CD4-positive, CD25-positive, alpha-beta regulatory T cell (primary cell): ENCODE results near the gene LRRC55. TPM values are rescaled to one million over a fixed set of nuclear protein-coding genes. Genes with fewer than 3 reads are reported as not detected.
"Not testable (repeated sequence)": the region's sequence is repeated elsewhere in the genome, so short reads cannot be mapped to it uniquely, and the experiment has no call there.

ENCODE experiments used
- ATAC-seq, 2 donors: fragments of 150-1000 bp; cut with Tn5 transposase; one replicate each; pipeline ENCODE4 v1.10.0; 2021; ENCODE audit warnings: low read depth in 2 of 2, moderate number of reproducible peaks in 2 of 2, moderate library complexity in 1 of 2
- DNase-seq, 3 donors: peaks; one replicate each; pipeline versions ENCODE4 v3.0.0 to v3.0.0-alpha.2; 2012 to 2022; ENCODE audit warnings: mixed read lengths in 1 of 3
- H3K27ac ChIP-seq: one replicate; pipeline ENCODE4 v1.7.0; 2013; ENCODE audit warnings: mild to moderate bottlenecking, low read length; ENCODE audit not compliant: insufficient read depth, poor library complexity, severe bottlenecking
- H3K27me3 ChIP-seq: one replicate; pipeline ENCODE4 v1.7.0; 2013; ENCODE audit warnings: low read length; ENCODE audit not compliant: control insufficient read depth, insufficient read depth
- H3K36me3 ChIP-seq: one replicate; pipeline ENCODE4 v1.7.0; 2013; ENCODE audit warnings: mild to moderate bottlenecking, low read length, moderate library complexity; ENCODE audit not compliant: control insufficient read depth, insufficient read depth
- H3K4me1 ChIP-seq: 2 replicates; pipeline ENCODE4 v1.7.0; 2013; ENCODE audit warnings: mild to moderate bottlenecking, low read length; ENCODE audit not compliant: insufficient read depth, control insufficient read depth, poor library complexity, severe bottlenecking
- H3K4me3 ChIP-seq: one replicate; pipeline ENCODE4 v1.7.0; 2013; ENCODE audit warnings: low read depth, mild to moderate bottlenecking, low read length, moderate library complexity
- H3K9me3 ChIP-seq, 2 experiments: 1 replicate in 1 of 2; 2 replicates in 1 of 2; pipeline ENCODE4 v1.7.0; 2013; ENCODE audit warnings: low read length in 2 of 2, mild to moderate bottlenecking in 1 of 2, moderate library complexity in 1 of 2; ENCODE audit not compliant: control insufficient read depth in 2 of 2
- H3K27ac Mint-ChIP-seq, 3 donors: one replicate each; pipeline ENCODE4 v1.8.0; 2020 to 2022; ENCODE audit warnings: mild to moderate bottlenecking in 3 of 3, mixed read lengths in 3 of 3, moderate library complexity in 2 of 3
- H3K27me3 Mint-ChIP-seq: one replicate; pipeline ENCODE4 v1.8.0; 2022; ENCODE audit warnings: mild to moderate bottlenecking, mixed read lengths
- H3K36me3 Mint-ChIP-seq: one replicate; pipeline ENCODE4 v1.8.0; 2020; ENCODE audit warnings: mixed read lengths
- H3K4me1 Mint-ChIP-seq, 4 donors: one replicate each; pipeline ENCODE4 v1.8.0; 2020 to 2022; ENCODE audit warnings: mixed read lengths in 4 of 4, mild to moderate bottlenecking in 1 of 4
- H3K4me3 Mint-ChIP-seq, 4 donors: one replicate each; pipeline ENCODE4 v1.8.0; 2020 to 2022; ENCODE audit warnings: mild to moderate bottlenecking in 4 of 4, mixed read lengths in 4 of 4, moderate library complexity in 3 of 4
- H3K9me3 Mint-ChIP-seq, 7 donors: one replicate each; pipeline ENCODE4 v1.8.0; 2020 to 2022; ENCODE audit warnings: mixed read lengths in 7 of 7, mild to moderate bottlenecking in 3 of 7, moderate library complexity in 2 of 7
- polyA plus RNA-seq, 4 donors: library from polyadenylated mRNA; unstranded; fragments of 300-500 nt; fragmentation: Illumina TruSeq; gene quantifications; one replicate each; pipeline ENCODE4 v1.2.3, GENCODE V29; 2021
- total RNA-seq: library from RNA; stranded (reverse); gene quantifications from one replicate; pipeline ENCODE4 v1.2.3, GENCODE V29; 2022

Gene LRRC55
- total and polyA plus RNA-seq, 5 donors from 2014 or later, result not detected

GRCh38 chr11:57162179-57162898 is 19.4 kb upstream of the LRRC55 start:
- Mint-ChIP-seq H3K4me3 (no peak overlapping the region), H3K9me3 (peaks cover 0 to 4% (median 0%) of the 10 kb centered on the region in 7 donors), H3K27ac (no peak overlapping the region), H3K4me1 (no peaks in the 10 kb centered on the region), H3K27me3 (peaks cover 7% of the 10 kb centered on the region), H3K36me3 (no peaks in the 10 kb centered on the region)
- Histone ChIP-seq H3K27ac (no peak overlapping the region), H3K9me3 (no peaks in the 10 kb centered on the region), H3K36me3 (no peaks in the 10 kb centered on the region), H3K4me1 (no peaks in the 10 kb centered on the region), H3K27me3 (peaks cover 4% of the 10 kb centered on the region), H3K4me3 (no peak overlapping the region)
- no peak for ATAC-seq
- DNase-seq, result no peak

- Histone ChIP-seq H3K4me3 (no peak overlapping the region), H3K9me3 (no peaks in the 10 kb centered on the region), H3K36me3 (no peaks in the 10 kb centered on the region), H3K27me3 (peaks cover 4% of the 10 kb centered on the region), H3K27ac (no peak overlapping the region), H3K4me1 (no peaks in the 10 kb centered on the region)
- no peak overlapping the region for H3K4me3 Mint-ChIP-seq
- no peak overlapping the region for H3K27ac Mint-ChIP-seq
- ATAC-seq (no peak), DNase-seq (no peak)
- no peaks in the 10 kb centered on the region for H3K4me1 Mint-ChIP-seq
- peaks cover 7% of the 10 kb centered on the region for H3K27me3 Mint-ChIP-seq
- peaks cover 0 to 4% (median 0%) of the 10 kb centered on the region in 7 donors for H3K9me3 Mint-ChIP-seq
- H3K36me3 Mint-ChIP-seq, result no peaks in the 10 kb centered on the region
Observed at GRCh38 chr11:57163160-57163868, 18.4 kb upstream of the LRRC55 start.

GRCh38 chr11:57164317-57164716 is 17.4 kb upstream of the LRRC55 start:
- DNase-seq (no peak), ATAC-seq (no peak)
- Histone ChIP-seq H3K27me3 (peaks cover 4% of the 10 kb centered on the region), H3K27ac (no peak overlapping the region), H3K9me3 (no peaks in the 10 kb centered on the region), H3K4me1 (no peaks in the 10 kb centered on the region), H3K36me3 (no peaks in the 10 kb centered on the region), H3K4me3 (no peak overlapping the region)
- Mint-ChIP-seq H3K27ac (no peak overlapping the region), H3K36me3 (no peaks in the 10 kb centered on the region), H3K4me3 (no peak overlapping the region), H3K9me3 (peaks cover 0 to 4% (median 2%) of the 10 kb centered on the region in 7 donors), H3K4me1 (no peaks in the 10 kb centered on the region), H3K27me3 (peaks cover 7% of the 10 kb centered on the region)

- Mint-ChIP-seq H3K4me3 (no peak overlapping the region), H3K4me1 (no peaks in the 10 kb centered on the region), H3K27ac (no peak overlapping the region), H3K9me3 (peaks cover 0 to 4% (median 1%) of the 10 kb centered on the region in 7 donors), H3K27me3 (peaks cover 7% of the 10 kb centered on the region), H3K36me3 (no peaks in the 10 kb centered on the region)
- Histone ChIP-seq H3K9me3 (no peaks in the 10 kb centered on the region), H3K4me1 (no peaks in the 10 kb centered on the region), H3K27me3 (no peaks in the 10 kb centered on the region), H3K36me3 (no peaks in the 10 kb centered on the region), H3K27ac (no peak overlapping the region), H3K4me3 (no peak overlapping the region)
- ATAC-seq, result no peak
- DNase-seq, result no peak
Observed at GRCh38 chr11:57167125-57167846, 14.5 kb upstream of the LRRC55 start.

- not testable (repeated sequence) for H3K27ac Mint-ChIP-seq, H3K4me3 ChIP-seq, H3K4me1 Mint-ChIP-seq, DNase-seq, H3K4me3 Mint-ChIP-seq, H3K36me3 Mint-ChIP-seq, H3K9me3 ChIP-seq, ATAC-seq, H3K27ac ChIP-seq, H3K36me3 ChIP-seq, H3K27me3 ChIP-seq, H3K4me1 ChIP-seq, H3K27me3 Mint-ChIP-seq, H3K9me3 Mint-ChIP-seq
Observed at GRCh38 chr11:57169732-57170313, 11.9 kb upstream of the LRRC55 start.

DNA sequence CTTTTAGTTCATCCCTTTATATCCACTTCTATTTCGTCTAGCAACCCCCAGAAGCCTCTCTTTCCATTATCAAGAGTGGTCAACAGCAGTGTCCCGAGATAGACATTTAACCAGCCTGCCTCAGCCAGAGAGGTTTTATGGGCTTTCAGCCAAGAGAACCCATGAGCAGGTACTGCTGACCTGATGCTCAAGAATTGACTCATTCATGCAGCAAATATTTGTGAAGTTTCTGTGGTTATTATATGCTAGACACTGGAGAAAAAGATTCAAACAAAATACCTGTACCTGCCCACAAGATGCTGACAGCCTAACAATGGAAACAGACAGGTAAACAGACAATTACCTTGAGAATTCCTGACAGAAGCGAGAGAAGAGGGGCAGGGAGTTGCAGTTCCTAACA is 9.7 kb upstream of the LRRC55 start:
- peaks cover 4% of the 10 kb centered on the region for H3K27me3 Mint-ChIP-seq
- no peaks in the 10 kb centered on the region for H3K9me3 ChIP-seq
- DNase-seq (no peak), ATAC-seq (no peak)
- H3K36me3 Mint-ChIP-seq, result no peaks in the 10 kb centered on the region
- H3K4me3 ChIP-seq, result no peak overlapping the region
- H3K4me3 Mint-ChIP-seq, result no peak overlapping the region
- no peaks in the 10 kb centered on the region for H3K36me3 ChIP-seq
- H3K4me1 Mint-ChIP-seq, result no peaks in the 10 kb centered on the region
- no peak overlapping the region for H3K27ac Mint-ChIP-seq
- H3K4me1 ChIP-seq, result no peaks in the 10 kb centered on the region
- no peaks in the 10 kb centered on the region for H3K27me3 ChIP-seq
- peaks cover 0 to 4% (median 0%) of the 10 kb centered on the region in 7 donors for H3K9me3 Mint-ChIP-seq
- H3K27ac ChIP-seq, result no peak overlapping the region

- H3K4me3 Mint-ChIP-seq, result no peak overlapping the region
- peaks cover 10% of the 10 kb centered on the region for H3K27me3 Mint-ChIP-seq
- no peaks in the 10 kb centered on the region for H3K4me1 Mint-ChIP-seq
- H3K27ac Mint-ChIP-seq, result no peak overlapping the region
- peaks cover 6% of the 10 kb centered on the region for H3K27me3 ChIP-seq
- no peaks in the 10 kb centered on the region for H3K4me1 ChIP-seq
- H3K36me3 Mint-ChIP-seq, result no peaks in the 10 kb centered on the region
- H3K36me3 ChIP-seq, result no peaks in the 10 kb centered on the region
- no peak overlapping the region for H3K4me3 ChIP-seq
- peaks cover 0 to 3% (median 0%) of the 10 kb centered on the region in 7 donors for H3K9me3 Mint-ChIP-seq
- H3K9me3 ChIP-seq, result no peaks in the 10 kb centered on the region
- ATAC-seq, result no peak
- no peak overlapping the region for H3K27ac ChIP-seq
- DNase-seq, result no peak
Observed at GRCh38 chr11:57174656-57175055, 7.1 kb upstream of the LRRC55 start.
